Activated CD4-positive, CD25-positive, alpha-beta regulatory T cell (primary cell): ENCODE results near the gene OGFOD3.

Experiments used
- DNase-seq, 4 experiments: peaks; one replicate each; lab custom pipeline; 2025; lab: John Stamatoyannopoulos, UW

The OGFOD3 gene

DNA sequence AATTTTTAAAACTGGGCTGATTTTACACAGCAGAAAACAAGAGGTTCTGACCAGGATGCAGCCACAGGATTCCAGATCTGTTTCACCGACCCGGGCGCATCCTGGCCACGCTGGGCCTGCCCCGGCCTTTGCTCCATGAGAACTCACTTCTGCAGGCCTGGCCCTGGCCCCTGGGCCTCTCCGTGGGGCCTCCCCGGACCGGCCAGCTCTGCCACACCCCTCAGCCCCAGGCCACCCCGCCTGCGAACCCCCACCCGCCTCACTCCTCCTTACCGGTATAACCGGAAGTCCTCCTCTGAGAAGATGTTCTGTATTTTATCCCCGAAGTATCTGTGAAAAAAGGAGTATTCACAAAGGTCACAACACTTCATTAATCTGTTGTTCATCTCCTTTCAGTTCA, 13.3 kb downstream of the OGFOD3 start:
- DNase-seq, result no peak

GRCh38 chr17:82403662-82404660, 14.4 kb downstream of the OGFOD3 start:
- DNase-seq, result no peak

GRCh38 chr17:82402865-82403264, 15.5 kb downstream of the OGFOD3 start:
- DNase-seq, result no peak

GRCh38 chr17:82400830-82401229, 17.6 kb downstream of the OGFOD3 start:
- DNase-seq, result peak in 1 of 4 experiments; percentile 21

DNA sequence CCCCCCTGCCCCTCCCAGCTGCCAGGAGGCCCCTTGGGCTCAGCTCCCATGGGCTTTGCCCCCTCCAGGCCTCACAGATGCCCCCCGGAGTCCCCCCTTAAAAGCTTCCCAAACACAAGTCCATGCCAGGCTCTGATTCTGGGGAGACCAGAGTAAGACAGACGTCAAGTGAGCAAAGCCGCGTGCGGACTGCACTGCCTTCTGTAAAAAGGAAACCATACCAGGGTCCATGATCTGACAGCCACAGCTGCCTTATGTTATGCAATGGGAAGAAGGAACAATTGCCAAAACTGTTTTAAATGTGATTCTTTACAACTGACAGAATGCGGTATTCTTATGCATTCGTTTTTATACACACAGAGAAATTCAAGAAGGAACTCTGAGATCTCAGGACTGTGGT, 18.2 kb downstream of the OGFOD3 start:
- DNase-seq, result no peak

DNA sequence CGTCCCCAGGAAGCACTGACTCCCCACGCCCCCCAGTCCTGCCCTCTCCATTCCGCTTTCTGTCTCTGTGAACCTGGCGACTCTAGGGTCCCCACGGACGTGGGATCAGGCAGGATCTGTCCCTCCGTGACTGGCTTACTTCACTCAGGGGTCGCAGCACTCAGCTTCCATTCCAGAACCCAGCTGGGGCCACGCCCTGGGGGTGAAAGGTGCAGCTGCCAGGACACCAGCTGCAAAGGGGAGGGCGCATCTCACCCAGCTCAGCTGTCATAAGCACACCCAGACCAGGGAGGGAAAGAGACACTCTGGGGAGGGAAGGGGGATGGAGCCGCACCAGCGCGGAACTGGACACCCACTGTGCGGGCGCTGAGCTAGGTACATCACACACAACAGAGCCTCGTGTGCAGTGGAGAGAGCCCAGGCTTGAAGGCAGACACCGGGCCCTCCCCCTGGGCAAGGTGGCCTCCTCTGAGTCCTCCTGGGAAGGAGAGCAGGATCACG, 18.7 kb downstream of the OGFOD3 start:
- no peak for DNase-seq

DNA sequence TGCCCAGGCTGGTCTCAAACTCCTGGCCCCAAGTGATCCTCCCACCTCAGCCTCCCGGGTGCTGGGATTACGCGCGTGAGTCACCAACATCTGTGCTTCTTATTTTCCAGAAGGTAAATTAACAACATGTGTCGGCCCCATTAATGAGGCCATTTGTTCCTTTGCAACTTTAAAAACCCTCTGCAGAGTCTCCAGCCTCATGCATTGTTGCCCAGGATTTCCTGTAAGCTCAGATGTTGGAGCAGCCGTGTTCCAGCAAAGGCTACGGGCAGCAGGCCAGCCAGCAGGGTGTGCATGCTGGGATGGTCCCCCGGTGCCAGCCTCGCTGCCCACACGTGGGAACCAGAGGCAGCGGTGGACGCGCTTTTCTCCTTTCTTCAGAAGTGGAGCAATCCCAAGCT, 19.3 kb downstream of the OGFOD3 start:
- no peak for DNase-seq

DNA sequence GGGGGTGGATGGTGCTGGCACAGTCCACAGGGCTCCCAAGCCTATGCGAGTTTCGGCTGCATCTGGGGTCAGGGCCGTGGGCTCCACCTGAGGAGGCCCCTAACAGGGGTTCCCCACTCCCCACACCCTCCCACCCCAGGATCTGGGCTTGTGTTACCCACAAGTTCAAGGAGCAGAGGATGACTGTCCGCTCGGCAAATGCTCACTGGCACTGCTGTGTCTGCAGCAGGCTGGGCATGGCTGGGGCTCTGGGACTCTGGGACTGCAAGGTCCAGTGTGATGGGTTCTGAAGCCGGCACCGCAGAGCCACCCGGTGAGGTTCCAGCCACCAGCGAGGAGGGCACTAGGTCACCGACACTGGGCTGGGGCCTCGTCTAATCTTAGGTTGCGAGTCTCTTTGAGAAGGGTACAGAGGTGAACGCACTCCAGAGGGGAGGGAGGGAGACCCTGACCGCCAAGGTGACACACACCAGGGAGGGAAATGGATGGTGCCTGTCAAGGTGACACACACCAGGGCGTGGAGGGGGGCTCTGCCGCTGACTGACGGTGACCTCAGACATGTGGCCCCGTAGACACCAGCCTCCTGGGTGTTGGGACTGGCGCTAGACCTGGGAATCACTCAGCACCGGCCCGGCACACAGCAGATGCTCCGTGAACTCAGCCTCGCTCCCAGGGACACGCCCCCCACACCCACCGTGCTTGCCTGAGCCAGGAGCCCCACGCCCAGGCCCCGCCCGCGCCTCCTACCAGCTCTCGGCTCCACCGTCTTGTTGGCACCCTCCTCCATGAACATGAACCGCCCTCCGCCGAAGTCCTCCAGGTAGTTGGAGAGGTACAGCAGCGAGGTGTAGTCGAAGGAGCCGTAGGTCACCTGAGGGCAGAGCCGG, 20.7 kb downstream of the OGFOD3 start:
- no peak for DNase-seq

DNA sequence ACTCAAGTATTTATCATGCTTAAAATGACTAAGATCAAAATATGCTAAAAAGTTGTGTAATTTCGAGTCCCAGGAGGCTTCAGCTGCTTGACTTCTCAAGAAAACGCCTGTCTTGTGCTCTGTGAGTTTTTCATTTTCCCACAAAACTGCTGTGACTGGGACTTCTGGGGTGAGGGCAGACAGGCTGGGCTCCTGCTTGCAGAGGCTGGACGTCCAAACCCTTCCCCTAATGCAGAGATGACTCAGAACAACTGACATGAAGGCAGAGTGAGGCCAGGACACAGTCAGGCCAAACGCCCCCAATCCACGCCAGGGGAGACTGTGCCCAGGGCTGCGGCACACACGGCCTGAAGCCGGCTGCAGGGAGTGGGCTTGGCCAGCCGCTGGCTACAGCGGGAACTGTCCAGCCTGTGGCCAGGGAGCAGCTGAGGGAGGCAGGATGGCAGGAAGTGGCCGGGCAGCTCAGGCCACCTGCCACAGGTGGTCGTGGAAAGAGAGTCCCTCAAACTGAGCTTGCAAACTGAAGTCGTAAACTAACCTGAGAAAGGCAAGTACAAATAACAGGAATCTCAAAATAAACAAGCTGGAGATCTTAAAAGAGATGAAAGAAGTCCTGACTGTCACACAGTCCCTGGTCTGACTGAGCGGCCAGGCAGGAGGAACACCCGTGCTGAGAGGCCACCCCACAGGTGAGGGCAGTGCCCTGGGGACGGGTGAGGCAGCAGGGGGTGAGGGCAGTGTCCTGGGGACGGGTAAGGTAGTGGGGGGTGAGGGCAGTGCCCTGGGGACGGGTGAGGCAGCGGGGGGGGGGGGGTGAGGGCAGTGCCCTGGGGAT, 21.6 kb downstream of the OGFOD3 start:
- no peak for DNase-seq

- no peak for DNase-seq
These were observed 24.1 kb downstream of the OGFOD3 start for GRCh38 chr17:82394278-82394677.

DNA sequence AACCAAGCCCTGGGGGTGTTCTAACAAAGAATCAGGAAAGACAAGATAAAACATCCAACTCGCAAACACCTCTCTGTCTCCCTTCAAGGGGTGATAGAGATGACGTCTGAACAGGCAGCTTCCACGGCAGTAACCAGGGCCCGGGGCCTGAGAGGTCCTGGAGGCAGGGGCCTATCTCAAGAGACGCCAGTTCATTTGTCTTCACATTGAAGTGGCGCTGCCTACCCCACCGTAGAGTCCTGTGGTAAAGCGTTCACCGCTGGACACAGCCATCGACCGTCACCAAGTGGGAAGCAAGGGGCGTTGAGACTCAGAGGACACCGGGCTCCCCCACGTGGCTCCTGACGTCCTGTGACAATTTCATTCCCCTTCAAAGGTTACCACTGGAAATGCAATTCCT, 25.4 kb downstream of the OGFOD3 start:
- no peak for DNase-seq

DNA sequence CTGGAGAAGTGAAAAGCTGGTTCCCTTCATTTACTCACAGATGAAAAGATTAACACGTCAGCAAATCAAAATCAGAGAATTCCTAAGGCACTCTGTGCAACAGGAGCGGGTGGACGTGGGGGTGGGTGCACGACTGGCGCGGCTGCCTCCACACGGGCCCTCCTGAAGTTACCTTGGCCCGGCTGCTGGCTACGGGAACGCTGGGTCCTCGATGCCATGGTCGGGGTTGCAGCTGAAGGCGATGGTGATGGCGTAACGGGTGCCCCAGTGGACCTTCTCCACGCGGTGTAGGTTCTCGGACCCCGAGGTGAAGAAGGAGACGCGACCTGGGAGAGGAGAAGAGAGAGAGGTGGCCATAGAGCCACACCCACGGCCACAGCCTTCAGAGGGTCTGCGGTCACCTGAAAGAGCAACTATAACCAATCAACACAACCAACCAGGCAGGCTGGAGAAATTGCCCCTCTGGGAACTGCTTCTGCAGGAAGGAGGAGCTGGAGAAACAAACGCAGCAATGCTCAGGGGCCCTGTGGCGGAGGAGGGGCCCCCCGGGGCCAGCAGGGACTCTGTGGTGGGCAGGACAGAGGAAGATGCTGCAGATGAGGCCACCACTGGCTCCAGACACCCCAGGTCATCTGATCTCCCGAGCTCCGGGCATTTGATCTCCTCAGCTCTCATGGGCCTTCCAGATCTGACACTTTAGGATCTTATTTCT, 26.0 kb downstream of the OGFOD3 start:
- no peak for DNase-seq

DNA sequence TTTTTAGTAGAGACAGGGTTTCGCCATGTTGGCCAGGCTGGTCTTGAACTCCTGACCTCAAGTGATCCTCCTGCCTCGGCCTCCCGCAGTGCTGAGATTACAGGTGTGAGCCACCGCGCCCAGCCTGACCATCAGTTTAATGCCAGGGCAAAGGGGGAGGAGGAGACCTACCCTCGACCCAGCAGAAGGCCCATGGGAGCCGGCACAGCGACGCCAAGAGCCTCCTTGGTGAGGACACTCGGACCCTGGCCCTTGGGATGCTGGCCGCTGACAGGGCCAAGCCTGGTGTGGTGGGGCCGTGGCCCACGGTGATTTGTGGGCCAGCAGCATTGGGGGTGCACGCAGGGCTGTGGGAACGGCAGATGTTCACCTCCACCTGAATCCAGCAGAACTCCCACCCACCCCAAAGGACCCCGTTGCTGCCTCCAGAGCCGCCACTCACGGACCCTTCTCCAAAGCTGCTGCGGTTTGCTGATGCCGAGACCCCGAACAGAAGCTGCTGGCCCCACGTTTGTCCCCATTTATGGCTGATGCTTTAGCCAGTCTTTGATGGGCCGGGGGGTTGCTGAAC, 26.8 kb downstream of the OGFOD3 start:
- DNase-seq, result no peak

DNA sequence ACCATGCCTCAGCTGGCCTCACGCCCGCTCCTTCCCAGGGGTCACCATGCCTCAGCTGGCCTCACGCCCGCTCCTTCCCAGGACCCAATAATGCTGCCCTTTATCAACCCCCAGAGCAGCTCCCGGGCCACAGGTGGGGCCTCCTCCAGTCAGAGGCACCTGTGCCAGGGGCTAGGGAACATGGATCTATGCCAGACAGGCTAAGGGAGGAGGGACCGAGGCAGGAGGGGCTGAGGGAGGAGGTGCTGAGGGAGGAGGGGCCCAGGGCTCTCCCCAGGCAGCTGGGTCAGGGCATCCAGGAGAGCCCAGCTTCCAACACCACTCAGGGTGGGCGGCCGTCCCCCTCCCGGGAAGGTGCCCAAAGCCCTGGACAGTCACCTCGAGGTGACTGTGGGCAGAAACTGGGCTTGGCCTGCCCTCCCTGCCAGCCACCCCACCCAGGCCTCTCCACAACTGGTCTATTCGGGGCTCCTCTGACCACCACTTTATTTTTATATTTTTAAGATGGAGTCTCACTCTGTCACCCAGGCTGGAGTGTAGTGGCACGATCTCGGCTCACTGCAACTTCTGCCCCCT, 27.4 kb downstream of the OGFOD3 start:
- no peak for DNase-seq

DNA sequence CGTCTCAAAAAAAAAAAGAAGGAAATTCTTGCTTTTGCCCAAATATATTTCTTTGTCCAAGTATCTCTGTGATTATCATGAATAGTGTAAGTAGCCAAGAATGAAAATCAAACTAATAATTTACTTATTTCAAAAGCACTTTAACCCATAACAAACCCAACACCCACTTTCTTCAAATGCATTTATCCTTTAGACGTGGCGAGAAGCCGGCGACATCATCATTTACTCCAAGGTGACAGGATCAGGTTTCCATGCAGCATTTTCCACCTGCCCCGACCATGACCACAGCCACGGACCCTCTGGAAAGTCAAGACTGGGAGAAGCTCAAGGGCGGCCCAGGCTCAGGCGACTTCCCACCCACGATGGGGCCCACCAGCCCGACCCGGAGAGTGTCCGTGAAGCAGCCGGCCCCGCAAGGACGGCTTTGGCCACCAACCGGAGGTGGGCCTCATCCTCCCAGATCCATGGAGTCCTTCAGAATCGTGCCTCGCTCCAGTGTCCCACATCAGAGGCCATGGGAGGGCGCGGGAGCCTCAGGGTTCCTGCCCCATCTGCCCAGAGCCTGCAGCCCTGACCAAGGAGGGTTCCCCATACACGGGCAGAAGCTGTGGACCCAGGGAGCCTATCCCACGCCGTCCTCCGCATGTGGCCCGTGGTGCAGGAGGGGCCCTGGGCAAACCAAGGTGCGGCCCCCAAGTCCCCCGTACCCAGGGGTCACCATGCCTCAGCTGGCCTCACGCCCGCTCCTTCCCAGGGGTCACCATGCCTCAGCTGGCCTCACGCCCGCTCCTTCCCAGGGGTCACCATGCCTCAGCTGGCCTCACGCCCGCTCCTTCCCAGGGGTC, 28.1 kb downstream of the OGFOD3 start:
- DNase-seq, result no peak

- DNase-seq, result no peak
These were observed 29.0 kb downstream of the OGFOD3 start for GRCh38 chr17:82389379-82389778.

DNA sequence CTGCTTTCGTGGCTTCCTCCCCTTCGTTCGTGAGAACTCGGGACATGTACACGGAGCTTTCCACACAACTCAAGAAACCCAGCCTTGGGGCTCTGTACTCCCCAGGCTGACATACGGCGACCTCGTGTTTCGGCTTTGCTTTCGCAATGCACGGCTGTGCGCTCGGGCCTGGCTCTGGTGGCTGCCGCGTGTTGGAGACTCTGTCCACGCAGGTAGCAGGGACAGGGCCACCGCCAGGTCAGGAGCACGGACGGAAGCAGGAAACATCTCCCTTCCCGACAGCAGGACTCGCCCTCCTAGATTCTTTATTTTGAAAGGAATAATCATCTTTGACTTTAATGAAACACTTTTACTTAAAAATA, 29.5 kb downstream of the OGFOD3 start:
- no peak for DNase-seq

- no peak for DNase-seq
These were observed 30.0 kb downstream of the OGFOD3 start for GRCh38 chr17:82388223-82388921.

DNA sequence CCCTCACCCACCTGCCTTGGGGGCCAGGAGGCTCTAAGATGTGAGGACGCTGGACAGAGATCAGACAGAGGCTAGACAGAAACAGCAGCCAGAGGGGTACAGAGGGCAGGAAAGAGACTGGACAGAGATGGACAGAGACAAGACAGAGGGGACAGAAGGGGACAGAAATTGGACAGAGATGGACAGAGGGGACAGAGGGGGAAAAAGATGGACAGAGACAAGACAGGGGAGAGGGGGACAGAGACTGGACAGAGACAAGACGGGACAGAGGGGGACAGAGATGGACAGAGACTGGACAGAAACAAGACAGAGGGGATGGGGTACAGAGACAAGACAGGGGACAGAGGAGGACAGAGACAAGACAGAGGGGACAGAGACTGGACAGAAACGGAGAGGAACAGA, 30.7 kb downstream of the OGFOD3 start:
- DNase-seq, result no peak
